Measurements from ENCODE around the gene PCSK1.

- no peak for TF ChIP-seq CTCF (IDR thresholded peaks at IDR 0.05)
- TF ChIP-seq EP300 (IDR thresholded peaks at IDR 0.05; ENCODE audit: borderline replicate concordance in 1 of 2, low read depth in 1 of 2, low read length in 1 of 2), result no peak
- TF ChIP-seq IRF3 (IDR thresholded peaks at IDR 0.05; ENCODE audit: low read depth, low read length), result no peak
- no peak for TF ChIP-seq TAF1 (IDR thresholded peaks at IDR 0.05; ENCODE audit: borderline replicate concordance, low read depth, low read length)
- TF ChIP-seq SIN3A (IDR thresholded peaks at IDR 0.05; ENCODE audit: borderline replicate concordance, low read depth, low read length), result no peak
- TF ChIP-seq MXI1 (IDR thresholded peaks at IDR 0.05; ENCODE audit: low read depth, low read length), result no peak
- TF ChIP-seq REST (IDR thresholded peaks at IDR 0.05; ENCODE audit: low read depth, low read length), result peak; percentile 95
- no peak for TF ChIP-seq YY1 (IDR thresholded peaks at IDR 0.05; ENCODE audit: low read depth)
- TF ChIP-seq FOXM1 (IDR thresholded peaks at IDR 0.05; ENCODE audit: low read depth), result no peak
- no peak for TF ChIP-seq GABPA (IDR thresholded peaks at IDR 0.05; ENCODE audit: low read depth)
- no peak for TF ChIP-seq RCOR1 (IDR thresholded peaks at IDR 0.05; ENCODE audit: low read length)
Measured at GRCh38 chr5:96427824-96428223, 5.2 kb downstream of the PCSK1 start.
